Breast epithelium (tissue), 3 donors: ENCODE data around the gene NFE2L2.

Source experiments
- POLR2A ChIP-seq: fragments of 450-650 bp; IDR thresholded peaks from one replicate; pipeline ENCODE4 v1.6.1; 2016; ENCODE audit warnings: antibody characterized with exemption, mild to moderate bottlenecking, moderate library complexity
- POLR2AphosphoS5 ChIP-seq, 3 donors: sonication (generic); formaldehyde crosslinking; IDR thresholded peaks; one replicate each; pipeline ENCODE4 v1.6.1; 2017; ENCODE audit warnings: antibody characterized with exemption in 3 of 3
- TF ChIP-seq, protein P1 (sequence below), 3 donors: fragments of 450-650 bp; IDR thresholded peaks; one replicate each; pipeline ENCODE4 v1.5.1; 2016 to 2017; ENCODE audit warnings: antibody characterized with exemption in 3 of 3, mild to moderate bottlenecking in 3 of 3, moderate library complexity in 3 of 3

DNA sequence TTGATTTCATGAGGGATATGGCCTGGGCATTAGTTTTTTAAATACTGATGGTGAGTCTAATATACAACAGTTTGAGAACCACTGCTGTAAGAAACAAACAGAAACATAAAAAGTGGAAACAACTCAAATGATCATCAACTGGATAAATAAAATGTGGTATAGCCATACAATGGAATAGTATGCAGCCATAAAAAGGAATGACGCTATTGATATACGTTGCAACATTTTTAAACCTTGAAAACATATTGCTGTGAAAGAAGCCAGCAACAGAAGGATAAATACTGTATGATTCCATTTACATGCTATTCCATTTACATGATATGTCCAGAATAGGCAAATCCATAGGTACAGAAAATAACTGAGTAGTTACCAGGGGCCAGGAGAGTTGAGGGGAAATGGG lies 6.5 kb downstream of the NFE2L2 start:
- TF ChIP-seq, protein P1, sequence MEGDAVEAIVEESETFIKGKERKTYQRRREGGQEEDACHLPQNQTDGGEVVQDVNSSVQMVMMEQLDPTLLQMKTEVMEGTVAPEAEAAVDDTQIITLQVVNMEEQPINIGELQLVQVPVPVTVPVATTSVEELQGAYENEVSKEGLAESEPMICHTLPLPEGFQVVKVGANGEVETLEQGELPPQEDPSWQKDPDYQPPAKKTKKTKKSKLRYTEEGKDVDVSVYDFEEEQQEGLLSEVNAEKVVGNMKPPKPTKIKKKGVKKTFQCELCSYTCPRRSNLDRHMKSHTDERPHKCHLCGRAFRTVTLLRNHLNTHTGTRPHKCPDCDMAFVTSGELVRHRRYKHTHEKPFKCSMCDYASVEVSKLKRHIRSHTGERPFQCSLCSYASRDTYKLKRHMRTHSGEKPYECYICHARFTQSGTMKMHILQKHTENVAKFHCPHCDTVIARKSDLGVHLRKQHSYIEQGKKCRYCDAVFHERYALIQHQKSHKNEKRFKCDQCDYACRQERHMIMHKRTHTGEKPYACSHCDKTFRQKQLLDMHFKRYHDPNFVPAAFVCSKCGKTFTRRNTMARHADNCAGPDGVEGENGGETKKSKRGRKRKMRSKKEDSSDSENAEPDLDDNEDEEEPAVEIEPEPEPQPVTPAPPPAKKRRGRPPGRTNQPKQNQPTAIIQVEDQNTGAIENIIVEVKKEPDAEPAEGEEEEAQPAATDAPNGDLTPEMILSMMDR (IDR thresholded peaks at IDR 0.05): no peak
- TF ChIP-seq POLR2AphosphoS5 (IDR thresholded peaks at IDR 0.05): no peak
- no peak for TF ChIP-seq POLR2A
